KOPT-K1 (cell line): ENCODE measurements around the gene PAX7.

Experiments used
- H3K27ac ChIP-seq: fragments of 200-600 bp; sonication (generic); 2 replicates; pipeline ENCODE4 v1.5.1; 2016; ENCODE audit warnings: antibody characterized with exemption, mild to moderate bottlenecking, low read depth, low read length; ENCODE audit not compliant: poor library complexity, severe bottlenecking
- H3K36me3 ChIP-seq: fragments of 200-600 bp; sonication (generic); 2 replicates; pipeline ENCODE4 v1.5.1; 2017; ENCODE audit warnings: antibody characterized with exemption, mild to moderate bottlenecking, low read length, moderate library complexity; ENCODE audit not compliant: insufficient read depth
- H3K9me3 ChIP-seq: fragments of 200-600 bp; sonication (generic); 2 replicates; pipeline ENCODE4 v1.5.1; 2017; ENCODE audit warnings: antibody characterized with exemption, low read length, mild to moderate bottlenecking; ENCODE audit not compliant: insufficient read depth, poor library complexity, severe bottlenecking

PAX7 gene

DNA sequence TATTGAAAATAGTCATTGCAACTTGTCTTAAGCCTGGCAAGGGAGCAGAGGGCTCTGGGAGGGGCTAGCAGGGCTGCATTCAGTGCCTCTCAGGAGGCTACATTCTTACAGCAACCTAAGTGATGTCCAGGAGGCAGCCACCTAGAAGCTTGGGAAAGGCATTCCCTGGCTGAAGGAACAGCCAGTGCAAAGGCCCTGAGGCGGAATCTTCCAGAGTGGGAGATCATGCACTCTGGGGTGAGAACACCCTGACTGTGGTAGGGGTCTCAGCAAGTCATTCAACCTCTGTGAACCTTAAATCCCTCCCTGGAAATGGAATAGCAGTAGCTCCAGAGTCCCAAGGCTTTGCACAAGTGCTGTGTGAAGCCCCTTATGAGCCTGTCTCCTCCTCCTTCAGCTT lies 144.7 kb downstream of the PAX7 start:
- no peak overlapping the region for H3K27ac ChIP-seq
- H3K36me3 ChIP-seq = no peaks in the 10 kb centered on the region
- no peaks in the 10 kb centered on the region for H3K9me3 ChIP-seq

DNA sequence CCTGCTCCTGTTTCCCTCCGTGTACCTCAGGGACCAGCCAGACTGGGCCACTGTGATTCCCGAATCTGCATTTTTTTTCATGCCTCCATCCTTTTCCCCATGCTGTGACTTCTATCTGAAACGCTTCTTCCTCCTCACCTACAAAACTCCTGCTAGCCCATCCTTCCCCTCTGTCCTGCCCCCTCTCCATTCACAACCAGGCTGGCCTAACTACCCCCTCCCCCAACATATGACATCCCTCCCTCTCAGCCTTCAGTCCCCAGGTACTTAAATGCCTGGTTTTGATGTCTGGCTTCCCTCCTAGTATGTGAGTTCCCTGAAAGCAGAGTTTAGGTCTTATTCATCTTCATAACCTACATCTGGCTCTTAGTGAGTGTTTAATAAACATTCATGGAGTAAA lies 146.1 kb downstream of the PAX7 start:
- H3K9me3 ChIP-seq = no peaks in the 10 kb centered on the region
- H3K36me3 ChIP-seq = no peaks in the 10 kb centered on the region
- no peak overlapping the region for H3K27ac ChIP-seq

DNA sequence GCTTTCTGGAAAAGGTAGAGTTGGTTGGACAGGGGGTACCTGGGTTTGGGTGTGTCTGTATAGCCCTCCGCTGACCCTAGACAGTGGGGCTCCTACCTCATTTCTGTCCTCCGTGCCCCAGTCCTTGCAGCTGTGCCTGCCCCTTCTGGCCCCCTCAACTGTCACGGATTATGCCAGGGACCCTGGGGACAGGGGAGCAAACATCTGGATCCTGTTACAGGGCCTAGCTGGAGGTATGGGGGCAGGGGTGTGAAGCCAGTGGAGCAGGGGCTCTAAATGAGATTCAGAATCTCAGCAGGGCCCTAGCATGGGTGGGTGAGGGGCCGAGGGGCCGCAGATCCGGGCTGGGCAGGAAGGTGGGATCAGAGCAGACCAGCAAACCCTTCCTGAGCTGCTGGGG lies 147.8 kb downstream of the PAX7 start:
- Histone ChIP-seq H3K27ac (no peak overlapping the region), H3K36me3 (no peaks in the 10 kb centered on the region), H3K9me3 (no peaks in the 10 kb centered on the region)

DNA sequence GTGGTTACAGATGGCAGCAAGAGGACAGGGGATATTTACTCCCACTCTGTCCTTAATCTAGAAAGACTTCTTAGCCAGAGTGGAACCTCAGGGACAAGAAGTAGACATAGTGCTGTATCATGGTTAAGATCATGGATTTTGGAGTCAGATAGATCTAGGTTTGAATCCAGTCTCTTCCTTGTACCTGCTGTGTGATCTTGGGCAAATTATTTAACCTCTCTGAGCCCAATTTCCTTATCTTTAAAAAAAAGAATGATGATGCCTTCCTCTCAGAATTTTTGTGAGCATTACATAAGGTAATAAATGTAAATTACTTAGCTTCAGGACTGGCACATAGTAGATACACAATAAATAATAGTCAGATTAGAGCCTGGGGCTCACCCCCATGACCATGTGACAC lies 150.4 kb downstream of the PAX7 start:
- Histone ChIP-seq H3K36me3 (no peaks in the 10 kb centered on the region), H3K27ac (no peak overlapping the region)

DNA sequence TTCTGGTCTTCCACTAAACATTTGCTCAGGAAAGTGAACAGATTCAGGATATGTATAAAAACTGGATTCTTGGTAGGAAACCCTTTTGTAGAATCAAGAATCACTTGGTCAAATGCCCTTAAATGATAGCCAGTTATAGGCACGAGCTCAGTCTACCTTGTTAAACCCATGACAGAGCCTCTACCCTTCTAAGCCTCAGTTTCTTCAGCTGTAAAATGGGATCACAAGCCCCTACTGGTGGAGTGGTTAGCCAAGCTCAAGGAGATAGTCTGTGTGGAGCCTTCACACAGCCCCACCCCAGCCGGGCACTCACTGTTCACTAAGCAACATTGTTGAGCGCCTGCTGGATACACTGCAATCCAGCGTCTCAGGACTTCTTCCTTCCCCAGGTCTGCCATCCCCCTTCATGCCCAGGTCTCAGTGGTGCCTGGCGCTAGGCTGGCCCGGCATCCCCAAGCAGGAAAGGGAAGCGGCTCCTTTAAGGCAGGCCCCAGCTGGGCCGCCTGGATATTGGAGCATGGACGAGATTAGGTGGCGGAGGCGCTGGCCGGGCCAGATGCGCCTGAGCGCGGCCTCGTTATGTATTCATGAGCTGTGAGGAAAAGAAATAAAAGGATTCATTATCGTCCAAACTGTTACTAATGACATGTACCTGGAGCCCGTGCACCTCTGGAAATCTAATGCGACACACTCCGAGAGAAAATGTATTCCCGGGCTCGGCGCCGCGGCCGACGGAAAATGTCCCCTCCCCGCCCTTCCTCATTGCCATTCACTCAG lies 153.2 kb downstream of the PAX7 start:
- Histone ChIP-seq H3K27ac (no peak overlapping the region), H3K36me3 (no peaks in the 10 kb centered on the region)

More for the DNA sequence above, 150.4 kb downstream of the PAX7 start:
- H3K9me3 ChIP-seq = no peaks in the 10 kb centered on the region

DNA sequence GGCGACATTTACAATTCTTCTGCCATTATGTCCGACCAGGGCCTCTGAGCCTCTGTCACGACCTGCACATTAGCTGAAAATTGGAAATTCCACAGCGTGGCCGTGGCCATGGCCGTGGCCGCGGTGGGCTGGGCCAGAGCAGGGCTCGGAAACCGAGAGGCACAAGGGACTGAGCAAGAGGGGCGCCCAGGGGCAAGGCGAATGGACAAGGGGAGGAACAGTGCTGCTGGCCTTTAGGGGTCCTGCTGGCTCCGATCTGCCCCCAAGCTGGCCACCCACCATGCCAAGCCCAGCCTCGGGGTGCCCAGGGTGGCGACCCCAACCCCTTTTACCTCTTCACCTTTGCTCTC lies 153.8 kb downstream of the PAX7 start:
- Histone ChIP-seq H3K27ac (no peak overlapping the region), H3K9me3 (no peaks in the 10 kb centered on the region), H3K36me3 (no peaks in the 10 kb centered on the region)

More for the DNA sequence above, 153.2 kb downstream of the PAX7 start:
- no peaks in the 10 kb centered on the region for H3K9me3 ChIP-seq

DNA sequence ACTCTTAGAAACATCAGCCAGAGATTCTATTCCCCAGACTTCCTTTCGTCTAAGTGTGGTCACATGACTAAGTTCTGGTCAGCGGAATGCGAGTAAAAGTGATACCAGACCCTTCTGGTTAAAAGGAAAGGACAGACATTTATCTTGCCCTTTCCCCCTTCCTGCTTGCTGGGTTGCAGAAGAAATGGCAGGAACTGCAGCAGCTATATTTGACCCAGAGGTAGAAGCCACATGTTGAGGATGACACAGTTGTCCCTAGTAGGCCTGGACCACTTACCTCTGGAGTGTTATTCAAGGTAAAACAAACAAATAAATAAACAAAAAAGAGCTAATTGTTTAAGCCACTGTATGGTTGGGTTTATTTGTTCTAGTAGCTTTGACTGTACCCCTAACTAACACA lies 155.5 kb downstream of the PAX7 start:
- Histone ChIP-seq H3K9me3 (no peaks in the 10 kb centered on the region), H3K27ac (no peak overlapping the region), H3K36me3 (no peaks in the 10 kb centered on the region)

DNA sequence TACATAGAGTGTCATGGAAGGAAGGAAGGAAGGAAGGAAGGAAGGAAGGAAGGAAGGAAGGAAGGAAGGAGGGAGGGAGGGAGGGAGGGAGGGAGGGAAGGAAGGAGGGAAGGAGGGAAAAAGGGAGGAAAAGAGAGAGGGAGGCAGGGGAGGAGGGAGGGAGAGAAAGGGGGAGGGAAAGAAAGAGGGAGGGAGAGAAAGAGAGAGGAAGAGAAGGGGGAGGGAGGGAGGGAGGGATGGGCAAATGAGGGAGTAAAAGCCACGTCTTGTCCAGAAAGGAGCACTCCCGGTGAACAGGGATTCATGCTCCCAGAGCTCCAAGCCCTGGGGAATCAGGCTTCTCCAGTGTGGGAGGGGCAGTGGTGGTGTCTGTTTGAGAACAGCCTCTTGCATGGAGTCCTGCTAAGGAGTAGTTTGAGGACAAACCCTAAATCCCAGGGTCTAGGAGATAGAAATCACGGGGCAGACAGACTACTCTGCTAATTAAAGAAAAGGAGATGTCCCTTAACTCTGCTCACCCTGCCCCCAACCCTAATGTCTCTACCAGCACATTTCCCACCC lies 157.3 kb downstream of the PAX7 start:
- Histone ChIP-seq H3K27ac (no peak overlapping the region), H3K36me3 (no peaks in the 10 kb centered on the region), H3K9me3 (no peaks in the 10 kb centered on the region)

DNA sequence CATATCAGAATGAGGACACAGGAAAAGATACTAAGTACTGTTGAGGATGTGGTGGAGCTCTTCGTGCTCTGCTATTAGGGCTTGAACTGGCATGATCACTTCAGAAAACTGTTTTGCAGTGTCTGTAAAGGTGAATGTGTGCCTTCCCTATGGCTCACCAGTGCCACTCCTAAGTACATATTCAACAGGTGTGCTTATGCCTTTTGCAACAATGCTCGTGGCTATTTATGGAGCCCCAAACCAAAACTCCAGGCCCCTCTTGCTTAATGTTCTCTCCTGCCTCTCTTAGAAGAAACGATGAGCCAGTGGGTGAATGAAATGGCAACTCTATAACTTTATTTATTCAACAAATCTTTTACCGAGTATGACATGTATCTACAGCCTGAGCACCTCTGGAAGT lies 158.6 kb downstream of the PAX7 start:
- Histone ChIP-seq H3K9me3 (no peaks in the 10 kb centered on the region), H3K36me3 (no peaks in the 10 kb centered on the region), H3K27ac (no peak overlapping the region)

DNA sequence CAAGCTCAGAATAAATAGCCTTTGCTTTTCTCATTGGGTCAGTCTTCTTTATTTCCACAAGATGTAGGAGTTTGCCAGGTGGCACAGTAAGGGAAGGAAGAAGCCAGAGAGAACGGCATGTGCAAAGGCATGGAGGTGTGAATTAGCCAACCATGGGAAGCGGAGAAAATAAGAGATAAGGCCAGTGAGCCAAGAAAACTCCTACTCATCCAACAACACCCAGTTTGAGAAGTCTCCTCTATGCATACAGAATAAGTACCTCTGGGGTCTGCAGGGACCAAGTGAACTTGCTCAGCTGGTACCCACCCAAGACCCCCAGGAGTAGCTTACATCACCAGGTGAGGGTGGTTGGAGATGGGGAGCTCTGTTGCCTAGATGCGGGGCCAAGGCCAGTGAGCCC lies 162.1 kb downstream of the PAX7 start:
- Histone ChIP-seq H3K36me3 (no peaks in the 10 kb centered on the region), H3K27ac (no peak overlapping the region), H3K9me3 (no peaks in the 10 kb centered on the region)

DNA sequence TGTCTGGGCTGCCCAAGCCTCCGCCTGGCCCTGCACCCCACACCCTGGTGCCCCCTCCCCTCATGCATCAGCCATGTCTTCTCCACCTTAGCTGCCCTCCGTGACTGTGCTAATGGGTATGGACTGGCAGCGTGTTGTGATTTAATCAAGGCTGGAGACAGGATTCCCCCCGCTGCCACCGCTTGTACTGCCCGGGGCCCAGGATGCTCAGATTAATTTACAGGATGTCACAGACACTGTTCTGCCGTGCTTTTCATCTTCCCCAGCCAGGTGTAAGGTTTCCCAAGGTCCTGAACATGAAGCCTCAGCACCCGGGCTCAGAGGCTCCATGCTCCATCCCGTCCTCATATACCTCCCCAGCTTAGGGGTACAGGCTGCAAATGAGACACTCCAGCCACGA lies 162.5 kb downstream of the PAX7 start:
- Histone ChIP-seq H3K27ac (no peak overlapping the region), H3K36me3 (no peaks in the 10 kb centered on the region), H3K9me3 (no peaks in the 10 kb centered on the region)

DNA sequence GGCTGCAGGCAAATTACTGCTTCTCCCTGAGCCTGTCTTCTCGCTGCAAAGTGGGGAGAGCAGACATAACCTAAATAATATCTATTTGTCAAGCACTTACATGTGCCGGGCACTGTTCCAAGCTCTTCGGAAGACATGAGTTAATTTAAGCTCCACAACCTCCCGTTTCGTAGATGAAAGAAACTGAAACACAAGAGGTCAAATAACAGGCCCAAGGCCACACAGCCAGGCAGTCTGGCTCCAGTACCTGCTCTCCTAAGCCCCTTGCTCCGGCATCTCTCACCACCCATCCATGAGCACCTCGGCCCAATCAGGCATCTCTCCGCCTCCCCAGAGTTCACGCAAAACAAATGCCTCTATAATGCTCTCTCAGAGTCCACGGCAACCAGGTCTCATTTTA lies 163.4 kb downstream of the PAX7 start:
- Histone ChIP-seq H3K9me3 (no peaks in the 10 kb centered on the region), H3K36me3 (no peaks in the 10 kb centered on the region), H3K27ac (no peak overlapping the region)

DNA sequence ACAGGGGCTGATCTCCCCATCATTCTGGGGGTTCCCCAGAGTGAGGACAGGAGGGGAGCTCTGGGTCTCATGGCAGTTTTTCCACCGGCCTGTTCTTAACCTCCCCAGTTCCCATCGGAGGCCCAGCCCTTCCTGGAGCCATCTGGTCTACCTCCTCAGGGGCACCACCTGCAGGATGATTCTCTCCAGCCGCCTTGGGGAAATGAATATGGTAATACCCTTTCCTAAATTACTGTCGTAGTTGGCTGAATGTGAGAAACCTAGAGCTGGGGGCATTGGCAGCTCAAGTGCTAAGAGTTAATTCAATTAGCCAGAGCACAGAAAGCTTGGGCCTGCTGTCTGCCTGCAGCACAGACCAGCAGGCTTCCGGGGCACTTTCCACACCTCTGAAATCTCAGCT lies 163.9 kb downstream of the PAX7 start:
- H3K27ac ChIP-seq = no peak overlapping the region
- no peaks in the 10 kb centered on the region for H3K9me3 ChIP-seq
- H3K36me3 ChIP-seq = no peaks in the 10 kb centered on the region

DNA sequence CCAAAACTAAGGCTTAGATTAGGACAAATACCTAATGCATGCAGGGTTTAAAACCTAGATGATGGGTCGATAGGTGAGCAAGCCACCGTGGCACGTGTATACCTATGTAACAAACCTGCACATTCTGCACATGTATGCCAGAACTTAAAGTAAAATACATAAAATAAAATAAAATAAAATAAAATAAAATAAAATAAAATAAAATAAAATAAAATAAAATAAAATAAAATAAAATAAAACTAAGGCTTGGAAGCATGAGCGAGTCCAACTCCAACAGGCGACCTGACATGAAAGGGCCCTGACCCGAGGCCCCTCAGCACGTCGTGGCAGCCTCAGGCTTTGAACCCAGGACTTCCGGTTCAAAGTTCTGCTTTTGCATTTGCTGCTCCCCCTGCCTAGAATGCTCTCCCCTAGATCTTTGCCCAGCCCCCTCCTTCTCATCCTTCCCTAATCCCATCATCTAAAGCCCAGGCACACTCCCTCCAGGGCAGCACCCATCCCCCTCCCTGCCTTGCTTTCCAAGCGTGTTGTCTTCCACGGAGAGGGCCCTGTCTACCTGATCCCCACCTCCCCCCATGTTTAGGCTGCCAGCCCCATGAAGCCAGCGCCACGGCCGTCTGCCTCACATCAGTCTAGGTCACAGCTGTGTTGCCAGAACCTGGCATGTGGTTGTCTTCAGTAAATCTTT lies 164.5 kb downstream of the PAX7 start:
- no peaks in the 10 kb centered on the region for H3K36me3 ChIP-seq
- no peaks in the 10 kb centered on the region for H3K9me3 ChIP-seq
- H3K27ac ChIP-seq = no peak overlapping the region

DNA sequence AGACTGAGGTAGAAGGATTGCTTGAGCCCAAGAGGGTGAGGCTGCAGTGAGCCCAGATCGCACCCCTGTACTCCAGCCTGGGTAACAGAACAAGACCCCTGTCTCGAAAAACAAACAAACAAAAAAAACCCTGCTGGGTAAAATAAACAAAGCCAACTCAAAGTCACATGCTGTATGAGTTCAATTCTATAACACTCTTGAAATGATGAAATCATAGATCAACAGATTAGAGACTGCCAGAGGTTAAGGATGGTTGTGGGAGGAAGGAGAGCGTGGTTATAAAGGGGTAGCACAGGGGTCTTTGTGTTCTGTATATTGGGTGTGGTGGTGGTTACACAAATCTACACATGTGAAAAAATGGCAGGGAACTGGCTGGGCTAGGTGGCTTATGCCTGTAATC lies 166.3 kb downstream of the PAX7 start:
- Histone ChIP-seq H3K9me3 (no peaks in the 10 kb centered on the region), H3K36me3 (no peaks in the 10 kb centered on the region), H3K27ac (no peak overlapping the region)
